HEK293 (cell line): Measurements from ENCODE around the gene PGAP6.
A peak's percentile ranks its signal among the peaks of the same experiment; 100 is the strongest.

Experiments used
- FEZF1 ChIP-seq: fragments of 450-650 bp; formaldehyde crosslinking; IDR thresholded peaks from 2 replicates; pipeline ENCODE4 v1.5.1; 2016; ENCODE audit warnings: missing biosample characterization, missing genetic modification characterization
- GLIS2 ChIP-seq: fragments of 450-650 bp; formaldehyde crosslinking; IDR thresholded peaks from 2 replicates; pipeline ENCODE4 v1.5.1; 2016; ENCODE audit warnings: missing biosample characterization, missing genetic modification characterization
- HOXC10 ChIP-seq: sonication (generic); formaldehyde crosslinking; IDR thresholded peaks from 2 replicates; pipeline ENCODE4 v1.8.1; 2023; ENCODE audit warnings: mild to moderate bottlenecking, missing genetic modification reagents
- KLF10 ChIP-seq: fragments of 450-650 bp; IDR thresholded peaks from 2 replicates; pipeline ENCODE4 v1.5.1; 2018; ENCODE audit warnings: missing biosample characterization, mild to moderate bottlenecking, missing genetic modification characterization
- SP2 ChIP-seq: fragments of 450-650 bp; formaldehyde crosslinking; IDR thresholded peaks from 2 replicates; pipeline ENCODE4 v1.5.1; 2016; ENCODE audit warnings: missing biosample characterization, missing genetic modification characterization
- SP7 ChIP-seq: fragments of 450-650 bp; formaldehyde crosslinking; IDR thresholded peaks from 2 replicates; pipeline ENCODE4 v1.5.1; 2016; ENCODE audit warnings: missing biosample characterization, missing genetic modification characterization
- TCF7L2 ChIP-seq: IDR thresholded peaks from 2 replicates; pipeline ENCODE4 v1.6.1; 2011; ENCODE audit warnings: low read depth, mild to moderate bottlenecking, inconsistent platforms, low read length, moderate library complexity, borderline replicate concordance
- ZBTB1 ChIP-seq: fragments of 450-650 bp; formaldehyde crosslinking; IDR thresholded peaks from 2 replicates; pipeline ENCODE4 v1.5.1; 2016; ENCODE audit warnings: missing biosample characterization, missing genetic modification characterization
- ZIC2 ChIP-seq: fragments of 450-650 bp; formaldehyde crosslinking; IDR thresholded peaks from 2 replicates; pipeline ENCODE4 v1.5.1; 2016; ENCODE audit warnings: missing biosample characterization, missing genetic modification characterization
- ZNF132 ChIP-seq: fragments of 450-650 bp; formaldehyde crosslinking; IDR thresholded peaks from 2 replicates; pipeline ENCODE4 v1.5.1; 2017; ENCODE audit warnings: missing biosample characterization, missing genetic modification characterization, borderline replicate concordance
- ZNF16 ChIP-seq: fragments of 450-650 bp; formaldehyde crosslinking; IDR thresholded peaks from 2 replicates; pipeline ENCODE4 v1.5.1; 2016; ENCODE audit warnings: low read depth, missing biosample characterization, missing genetic modification characterization
- ZNF184 ChIP-seq: fragments of 450-650 bp; IDR thresholded peaks from 2 replicates; pipeline ENCODE4 v1.5.1; 2018; ENCODE audit warnings: missing biosample characterization, mild to moderate bottlenecking, missing genetic modification characterization
- ZNF211 ChIP-seq: fragments of 450-650 bp; formaldehyde crosslinking; IDR thresholded peaks from 2 replicates; pipeline ENCODE4 v1.5.1; 2016; ENCODE audit warnings: low read depth, missing biosample characterization, missing genetic modification characterization
- ZNF248 ChIP-seq: fragments of 450-650 bp; formaldehyde crosslinking; IDR thresholded peaks from 2 replicates; pipeline ENCODE4 v1.5.1; 2017; ENCODE audit warnings: missing biosample characterization, missing genetic modification characterization
- ZNF266 ChIP-seq: fragments of 450-650 bp; formaldehyde crosslinking; IDR thresholded peaks from 2 replicates; pipeline ENCODE4 v1.5.1; 2016; ENCODE audit warnings: missing biosample characterization, missing genetic modification characterization, low read depth
- ZNF335 ChIP-seq: fragments of 450-650 bp; formaldehyde crosslinking; conservative IDR thresholded peaks from 2 replicates; pipeline ENCODE4 v1.5.1; 2016; ENCODE audit warnings: missing biosample characterization, missing genetic modification characterization
- ZNF423 ChIP-seq: fragments of 450-650 bp; formaldehyde crosslinking; IDR thresholded peaks from 2 replicates; pipeline ENCODE4 v1.5.1; 2016; ENCODE audit warnings: missing biosample characterization, missing genetic modification characterization
- ZNF548 ChIP-seq: fragments of 450-650 bp; formaldehyde crosslinking; IDR thresholded peaks from 2 replicates; pipeline ENCODE4 v1.5.1; 2016; ENCODE audit warnings: missing biosample characterization, missing genetic modification characterization
- ZNF654 ChIP-seq: fragments of 450-650 bp; formaldehyde crosslinking; IDR thresholded peaks from 2 replicates; pipeline ENCODE4 v1.5.1; 2016; ENCODE audit warnings: low read depth, missing biosample characterization, missing genetic modification characterization
- ZNF658 ChIP-seq: fragments of 450-650 bp; formaldehyde crosslinking; IDR thresholded peaks from 2 replicates; pipeline ENCODE4; 2016; ENCODE audit warnings: missing biosample characterization, missing genetic modification characterization
- ZNF670 ChIP-seq: fragments of 450-650 bp; formaldehyde crosslinking; IDR thresholded peaks from 2 replicates; pipeline ENCODE4 v1.5.1; 2016; ENCODE audit warnings: missing biosample characterization, missing genetic modification characterization, low read depth
- ZNF776 ChIP-seq: fragments of 450-650 bp; formaldehyde crosslinking; IDR thresholded peaks from 2 replicates; pipeline ENCODE4 v1.5.0; 2017; ENCODE audit warnings: missing biosample characterization, missing genetic modification characterization, borderline replicate concordance
- ZNF785 ChIP-seq: fragments of 450-650 bp; formaldehyde crosslinking; IDR thresholded peaks from 2 replicates; pipeline ENCODE4 v1.5.1; 2016; ENCODE audit warnings: missing biosample characterization, missing genetic modification characterization
- ZNF792 ChIP-seq: fragments of 450-650 bp; formaldehyde crosslinking; IDR thresholded peaks from 2 replicates; pipeline ENCODE4 v1.5.1; 2016; ENCODE audit warnings: missing biosample characterization, missing genetic modification characterization
- ZNF837 ChIP-seq: fragments of 450-650 bp; formaldehyde crosslinking; IDR thresholded peaks from 2 replicates; pipeline ENCODE4 v1.5.1; 2016; ENCODE audit warnings: missing biosample characterization, missing genetic modification characterization
- ZNF843 ChIP-seq: fragments of 450-650 bp; formaldehyde crosslinking; IDR thresholded peaks from 2 replicates; pipeline ENCODE4 v1.5.1; 2016; ENCODE audit warnings: missing biosample characterization, missing genetic modification characterization
- ZSCAN30 ChIP-seq: fragments of 450-650 bp; IDR thresholded peaks from 2 replicates; pipeline ENCODE4 v1.5.1; 2018; ENCODE audit warnings: missing biosample characterization, mild to moderate bottlenecking, missing genetic modification characterization, moderate library complexity
- TF ChIP-seq, protein P1 (sequence below): fragments of 450-650 bp; formaldehyde crosslinking; IDR thresholded peaks from 2 replicates; pipeline ENCODE4 v1.5.1; 2016; ENCODE audit warnings: missing biosample characterization, missing genetic modification characterization
- TF ChIP-seq, protein P2 (sequence below): fragments of 450-650 bp; formaldehyde crosslinking; IDR thresholded peaks from 2 replicates; pipeline ENCODE4 v1.5.1; 2016; ENCODE audit warnings: missing biosample characterization, missing genetic modification characterization
- TF ChIP-seq, protein P3 (sequence below): fragments of 450-650 bp; formaldehyde crosslinking; IDR thresholded peaks from 2 replicates; pipeline ENCODE4 v1.5.1; 2016; ENCODE audit warnings: missing biosample characterization, missing genetic modification characterization
- TF ChIP-seq, protein P4 (sequence below): fragments of 450-650 bp; IDR thresholded peaks from 2 replicates; pipeline ENCODE4 v1.5.1; 2018; ENCODE audit warnings: missing biosample characterization, mild to moderate bottlenecking, missing genetic modification characterization
- TF ChIP-seq, protein P5 (sequence below): fragments of 450-650 bp; IDR thresholded peaks from 2 replicates; pipeline ENCODE4 v1.5.1; 2018; ENCODE audit warnings: missing biosample characterization, missing genetic modification characterization
- TF ChIP-seq, protein P6 (sequence below): fragments of 450-650 bp; formaldehyde crosslinking; IDR thresholded peaks from 2 replicates; pipeline ENCODE4 v1.5.1; 2016; ENCODE audit warnings: missing biosample characterization, missing genetic modification characterization, borderline replicate concordance

PGAP6 gene

DNA sequence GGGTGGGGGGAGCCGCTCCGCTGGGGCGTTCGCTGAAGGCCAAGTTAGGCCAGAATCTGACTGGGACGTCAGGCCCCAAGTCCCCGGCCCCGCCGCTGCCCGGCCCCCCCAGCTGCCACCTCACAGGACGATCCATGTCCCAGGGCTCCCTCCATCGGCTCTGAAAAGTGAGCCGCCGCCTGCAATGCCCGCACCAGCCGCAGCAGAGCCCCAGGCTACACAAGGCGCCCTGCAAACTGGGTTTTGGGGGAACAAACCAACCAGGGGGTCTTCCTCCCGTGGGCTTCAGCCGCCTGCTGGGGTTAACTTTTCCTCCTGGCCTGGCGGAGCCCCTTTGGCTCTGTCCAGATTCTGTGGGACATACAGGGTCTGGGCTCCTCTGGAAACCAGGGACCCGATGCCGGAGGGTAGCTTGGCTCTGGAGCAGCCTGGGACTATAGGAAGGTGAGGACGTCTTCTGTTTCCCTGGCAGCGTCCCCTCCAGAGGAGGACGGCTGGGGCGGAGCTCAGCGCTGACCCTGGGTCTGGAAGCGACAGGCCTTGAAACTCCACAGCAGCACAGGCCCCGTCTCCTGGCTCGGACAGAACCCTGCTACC lies 16.1 kb upstream of the PGAP6 start (continued):
- TF ChIP-seq, protein P1, sequence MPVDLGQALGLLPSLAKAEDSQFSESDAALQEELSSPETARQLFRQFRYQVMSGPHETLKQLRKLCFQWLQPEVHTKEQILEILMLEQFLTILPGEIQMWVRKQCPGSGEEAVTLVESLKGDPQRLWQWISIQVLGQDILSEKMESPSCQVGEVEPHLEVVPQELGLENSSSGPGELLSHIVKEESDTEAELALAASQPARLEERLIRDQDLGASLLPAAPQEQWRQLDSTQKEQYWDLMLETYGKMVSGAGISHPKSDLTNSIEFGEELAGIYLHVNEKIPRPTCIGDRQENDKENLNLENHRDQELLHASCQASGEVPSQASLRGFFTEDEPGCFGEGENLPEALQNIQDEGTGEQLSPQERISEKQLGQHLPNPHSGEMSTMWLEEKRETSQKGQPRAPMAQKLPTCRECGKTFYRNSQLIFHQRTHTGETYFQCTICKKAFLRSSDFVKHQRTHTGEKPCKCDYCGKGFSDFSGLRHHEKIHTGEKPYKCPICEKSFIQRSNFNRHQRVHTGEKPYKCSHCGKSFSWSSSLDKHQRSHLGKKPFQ (tag by site-specific recombination) = no peak
- TF ChIP-seq, protein P2, sequence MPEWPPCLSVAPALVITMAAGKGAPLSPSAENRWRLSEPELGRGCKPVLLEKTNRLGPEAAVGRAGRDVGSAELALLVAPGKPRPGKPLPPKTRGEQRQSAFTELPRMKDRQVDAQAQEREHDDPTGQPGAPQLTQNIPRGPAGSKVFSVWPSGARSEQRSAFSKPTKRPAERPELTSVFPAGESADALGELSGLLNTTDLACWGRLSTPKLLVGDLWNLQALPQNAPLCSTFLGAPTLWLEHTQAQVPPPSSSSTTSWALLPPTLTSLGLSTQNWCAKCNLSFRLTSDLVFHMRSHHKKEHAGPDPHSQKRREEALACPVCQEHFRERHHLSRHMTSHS (tag by site-specific recombination) = no peak
- no peak for TF ChIP-seq ZNF776 (tag by site-specific recombination)
- TF ChIP-seq, protein P3, sequence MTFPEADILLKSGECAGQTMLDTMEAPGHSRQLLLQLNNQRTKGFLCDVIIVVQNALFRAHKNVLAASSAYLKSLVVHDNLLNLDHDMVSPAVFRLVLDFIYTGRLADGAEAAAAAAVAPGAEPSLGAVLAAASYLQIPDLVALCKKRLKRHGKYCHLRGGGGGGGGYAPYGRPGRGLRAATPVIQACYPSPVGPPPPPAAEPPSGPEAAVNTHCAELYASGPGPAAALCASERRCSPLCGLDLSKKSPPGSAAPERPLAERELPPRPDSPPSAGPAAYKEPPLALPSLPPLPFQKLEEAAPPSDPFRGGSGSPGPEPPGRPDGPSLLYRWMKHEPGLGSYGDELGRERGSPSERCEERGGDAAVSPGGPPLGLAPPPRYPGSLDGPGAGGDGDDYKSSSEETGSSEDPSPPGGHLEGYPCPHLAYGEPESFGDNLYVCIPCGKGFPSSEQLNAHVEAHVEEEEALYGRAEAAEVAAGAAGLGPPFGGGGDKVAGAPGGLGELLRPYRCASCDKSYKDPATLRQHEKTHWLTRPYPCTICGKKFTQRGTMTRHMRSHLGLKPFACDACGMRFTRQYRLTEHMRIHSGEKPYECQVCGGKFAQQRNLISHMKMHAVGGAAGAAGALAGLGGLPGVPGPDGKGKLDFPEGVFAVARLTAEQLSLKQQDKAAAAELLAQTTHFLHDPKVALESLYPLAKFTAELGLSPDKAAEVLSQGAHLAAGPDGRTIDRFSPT = peak; percentile 29; the same call in 1 of the 2 replicates
- peak; percentile 28; the same call in 1 of the 2 replicates for TF ChIP-seq SP2
- no peak for TF ChIP-seq ZNF548 (tag by site-specific recombination)
- no peak for TF ChIP-seq KLF10 (tag by site-specific recombination)
- no peak for TF ChIP-seq ZNF132
- no peak for TF ChIP-seq ZNF248 (tag by site-specific recombination)
- TF ChIP-seq, protein P4, sequence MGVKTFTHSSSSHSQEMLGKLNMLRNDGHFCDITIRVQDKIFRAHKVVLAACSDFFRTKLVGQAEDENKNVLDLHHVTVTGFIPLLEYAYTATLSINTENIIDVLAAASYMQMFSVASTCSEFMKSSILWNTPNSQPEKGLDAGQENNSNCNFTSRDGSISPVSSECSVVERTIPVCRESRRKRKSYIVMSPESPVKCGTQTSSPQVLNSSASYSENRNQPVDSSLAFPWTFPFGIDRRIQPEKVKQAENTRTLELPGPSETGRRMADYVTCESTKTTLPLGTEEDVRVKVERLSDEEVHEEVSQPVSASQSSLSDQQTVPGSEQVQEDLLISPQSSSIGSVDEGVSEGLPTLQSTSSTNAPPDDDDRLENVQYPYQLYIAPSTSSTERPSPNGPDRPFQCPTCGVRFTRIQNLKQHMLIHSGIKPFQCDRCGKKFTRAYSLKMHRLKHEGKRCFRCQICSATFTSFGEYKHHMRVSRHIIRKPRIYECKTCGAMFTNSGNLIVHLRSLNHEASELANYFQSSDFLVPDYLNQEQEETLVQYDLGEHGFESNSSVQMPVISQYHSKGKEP (tag by site-specific recombination) = no peak
- no peak for TF ChIP-seq ZNF16 (tag by site-specific recombination)
- no peak for TF ChIP-seq ZBTB1 (tag by site-specific recombination)
- TF ChIP-seq, protein P5, sequence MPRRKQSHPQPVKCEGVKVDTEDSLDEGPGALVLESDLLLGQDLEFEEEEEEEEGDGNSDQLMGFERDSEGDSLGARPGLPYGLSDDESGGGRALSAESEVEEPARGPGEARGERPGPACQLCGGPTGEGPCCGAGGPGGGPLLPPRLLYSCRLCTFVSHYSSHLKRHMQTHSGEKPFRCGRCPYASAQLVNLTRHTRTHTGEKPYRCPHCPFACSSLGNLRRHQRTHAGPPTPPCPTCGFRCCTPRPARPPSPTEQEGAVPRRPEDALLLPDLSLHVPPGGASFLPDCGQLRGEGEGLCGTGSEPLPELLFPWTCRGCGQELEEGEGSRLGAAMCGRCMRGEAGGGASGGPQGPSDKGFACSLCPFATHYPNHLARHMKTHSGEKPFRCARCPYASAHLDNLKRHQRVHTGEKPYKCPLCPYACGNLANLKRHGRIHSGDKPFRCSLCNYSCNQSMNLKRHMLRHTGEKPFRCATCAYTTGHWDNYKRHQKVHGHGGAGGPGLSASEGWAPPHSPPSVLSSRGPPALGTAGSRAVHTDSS (tag by site-specific recombination) = no peak
- no peak for TF ChIP-seq ZNF658 (tag by site-specific recombination)
- TF ChIP-seq ZNF654 = no peak
- TF ChIP-seq TCF7L2 = no peak
- 0 out of 2 replicates have a peak, but pooled peaks have one; percentile 22 for TF ChIP-seq ZNF843 (tag by site-specific recombination)
- TF ChIP-seq ZNF670 = no peak
- TF ChIP-seq ZNF266 (tag by site-specific recombination) = no peak
- no peak for TF ChIP-seq ZNF837 (tag by site-specific recombination)
- TF ChIP-seq ZNF184 (tag by site-specific recombination) = no peak
- TF ChIP-seq ZIC2 (tag by site-specific recombination) = no peak
- TF ChIP-seq ZNF423 (tag by site-specific recombination) = no peak
- no peak for TF ChIP-seq ZSCAN30 (tag by site-specific recombination)
- TF ChIP-seq, protein P6, sequence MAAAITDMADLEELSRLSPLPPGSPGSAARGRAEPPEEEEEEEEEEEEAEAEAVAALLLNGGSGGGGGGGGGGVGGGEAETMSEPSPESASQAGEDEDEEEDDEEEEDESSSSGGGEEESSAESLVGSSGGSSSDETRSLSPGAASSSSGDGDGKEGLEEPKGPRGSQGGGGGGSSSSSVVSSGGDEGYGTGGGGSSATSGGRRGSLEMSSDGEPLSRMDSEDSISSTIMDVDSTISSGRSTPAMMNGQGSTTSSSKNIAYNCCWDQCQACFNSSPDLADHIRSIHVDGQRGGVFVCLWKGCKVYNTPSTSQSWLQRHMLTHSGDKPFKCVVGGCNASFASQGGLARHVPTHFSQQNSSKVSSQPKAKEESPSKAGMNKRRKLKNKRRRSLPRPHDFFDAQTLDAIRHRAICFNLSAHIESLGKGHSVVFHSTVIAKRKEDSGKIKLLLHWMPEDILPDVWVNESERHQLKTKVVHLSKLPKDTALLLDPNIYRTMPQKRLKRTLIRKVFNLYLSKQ (tag by site-specific recombination) = no peak
- TF ChIP-seq HOXC10 (CRISPR knock-in tag) = no peak
- no peak for TF ChIP-seq ZNF785 (tag by site-specific recombination)
- TF ChIP-seq GLIS2 (tag by site-specific recombination) = peak; percentile 59
- TF ChIP-seq ZNF335 (tag by site-specific recombination) = no peak; the same call in 1 of the 2 replicates
- TF ChIP-seq SP7 = no peak
- TF ChIP-seq ZNF211 = no peak
- no peak for TF ChIP-seq FEZF1 (tag by site-specific recombination)
- TF ChIP-seq ZNF792 (tag by site-specific recombination) = no peak
